ENCODE data around the gene MLF1.
"Not testable (repeated sequence)": the region's sequence is repeated elsewhere in the genome, so short reads cannot be mapped to it uniquely, and the experiment has no call there.

Gene MLF1

GRCh38 chr3:158570999-158571702, at the start of gene MLF1:
MLF1 (plus strand) TSS chr3:158571194; CDS start chr3:158571301, 107 bp downstream.
- peak; percentile 90 to 92 for DNase-seq

GRCh38 chr3:158522221-158523136, 48.5 kb upstream of the MLF1 start:
- DNase-seq = no peak

GRCh38 chr3:158528076-158528674, 42.8 kb upstream of the MLF1 start:
- no peak for DNase-seq

- no peak for DNase-seq
These were observed 39.7 kb upstream of the MLF1 start for GRCh38 chr3:158531334-158531733.

GRCh38 chr3:158532099-158532734, 38.8 kb upstream of the MLF1 start:
- DNase-seq = peak in 1 of 2 donors; percentile 41

GRCh38 chr3:158535918-158536317, 35.1 kb upstream of the MLF1 start:
- no peak for DNase-seq

- no peak for DNase-seq
These were observed 31.5 kb upstream of the MLF1 start for GRCh38 chr3:158539414-158540014.

GRCh38 chr3:158540066-158540465, 30.9 kb upstream of the MLF1 start:
- DNase-seq = no peak

GRCh38 chr3:158548691-158549090, 22.3 kb upstream of the MLF1 start:
- DNase-seq = no peak

- not testable (repeated sequence) for DNase-seq
These were observed 21.1 kb upstream of the MLF1 start for GRCh38 chr3:158549938-158550337.

GRCh38 chr3:158552124-158552523, 18.9 kb upstream of the MLF1 start:
- no peak for DNase-seq

GRCh38 chr3:158559504-158559903, 11.5 kb upstream of the MLF1 start:
- DNase-seq = no peak

- DNase-seq = no peak
These were observed 10.0 kb upstream of the MLF1 start for GRCh38 chr3:158560979-158561378.

- no peak for DNase-seq
These were observed 8.3 kb upstream of the MLF1 start for GRCh38 chr3:158562674-158563073.

GRCh38 chr3:158563076-158563475, 7.9 kb upstream of the MLF1 start:
- no peak for DNase-seq

GRCh38 chr3:158565076-158565475, 5.9 kb upstream of the MLF1 start:
- DNase-seq = no peak

- no peak for DNase-seq
These were observed 2.2 kb upstream of the MLF1 start for GRCh38 chr3:158568784-158569183.

- no peak for DNase-seq
These were observed 1.2 kb upstream of the MLF1 start for GRCh38 chr3:158569794-158570193.

GRCh38 chr3:158571969-158572765, 1.2 kb downstream of the MLF1 start:
- no peak for DNase-seq

- DNase-seq = no peak
These were observed 1.7 kb downstream of the MLF1 start for GRCh38 chr3:158572766-158573060.

- DNase-seq = no peak
These were observed 2.7 kb downstream of the MLF1 start for GRCh38 chr3:158573714-158574113.

- no peak for DNase-seq
These were observed 3.7 kb downstream of the MLF1 start for GRCh38 chr3:158574646-158575045.

All from hippocampal formation (tissue), 2 donors.